DOHH2 (cell line): ENCODE data around the gene KRTAP4-12.

ENCODE experiments used
- H3F3A ChIP-seq: fragments of 200-600 bp; sonication (generic), shearing (Covaris generic); 2 replicates; pipeline ENCODE4 v1.6.0; 2016; ENCODE audit warnings: antibody characterized with exemption, mild to moderate bottlenecking; ENCODE audit not compliant: control insufficient read depth, insufficient read depth
- H3K27ac ChIP-seq: fragments of 200-600 bp; sonication (generic); 2 replicates; pipeline ENCODE4 v1.5.1; 2014; ENCODE audit warnings: low read depth, mild to moderate bottlenecking, low read length, moderate library complexity
- H3K27me3 ChIP-seq: fragments of 200-600 bp; sonication (generic); 2 replicates; pipeline ENCODE4 v1.6.1; 2014; ENCODE audit warnings: mild to moderate bottlenecking, low read length, mixed read lengths; ENCODE audit not compliant: control insufficient read depth
- H3K36me3 ChIP-seq: fragments of 200-600 bp; sonication (generic); 2 replicates; pipeline ENCODE4 v1.6.1; 2014; ENCODE audit warnings: mild to moderate bottlenecking, low read length, moderate library complexity, mixed read lengths; ENCODE audit not compliant: control insufficient read depth
- H3K4me1 ChIP-seq: fragments of 200-600 bp; sonication (generic); 2 replicates; pipeline ENCODE4 v1.6.1; 2014; ENCODE audit warnings: mild to moderate bottlenecking, low read length, mixed read lengths; ENCODE audit not compliant: control insufficient read depth
- H3K4me2 ChIP-seq: fragments of 200-600 bp; sonication (generic); 2 replicates; pipeline ENCODE4 v1.6.0; 2014; ENCODE audit warnings: mild to moderate bottlenecking, low read length, moderate library complexity
- H3K4me3 ChIP-seq: fragments of 200-600 bp; sonication (generic); 2 replicates; pipeline ENCODE4 v1.5.1; 2014; ENCODE audit warnings: mild to moderate bottlenecking, low read length, mixed read lengths
- H3K79me2 ChIP-seq: fragments of 200-600 bp; sonication (generic); 2 replicates; pipeline ENCODE4 v1.6.1; 2014; ENCODE audit warnings: mild to moderate bottlenecking, low read length, mixed read lengths; ENCODE audit not compliant: control insufficient read depth
- H3K9me2 ChIP-seq: fragments of 200-600 bp; sonication (generic); replicated peaks from 2 replicates; pipeline ENCODE4 v1.6.1; 2014; ENCODE audit warnings: mild to moderate bottlenecking, low read length, mixed read lengths; ENCODE audit not compliant: control insufficient read depth
- H3K9me3 ChIP-seq: fragments of 200-600 bp; sonication (generic); 2 replicates; pipeline ENCODE4 v1.6.1; 2014; ENCODE audit warnings: antibody characterized with exemption, low read length, mixed read lengths; ENCODE audit not compliant: control insufficient read depth, insufficient read depth
- H4K20me1 ChIP-seq: fragments of 200-600 bp; sonication (generic); 2 replicates; pipeline ENCODE4 v1.6.0; 2014; ENCODE audit warnings: low read depth, mild to moderate bottlenecking, antibody characterized with exemption, low read length, moderate library complexity; ENCODE audit not compliant: control insufficient read depth, insufficient read depth
- EZH2phosphoT487 ChIP-seq: fragments of 200-600 bp; sonication (generic); IDR thresholded peaks from 2 replicates; pipeline ENCODE4 v1.6.1; 2017; ENCODE audit warnings: borderline replicate concordance, mild to moderate bottlenecking, antibody characterized with exemption, low read length, moderate library complexity, mixed read lengths
- TF ChIP-seq, protein P1 (sequence below): fragments of 200-600 bp; sonication (generic); IDR thresholded peaks from one replicate; pipeline ENCODE4 v1.5.1; 2014; ENCODE audit warnings: antibody characterized with exemption, mild to moderate bottlenecking, low read depth, low read length; ENCODE audit not compliant: poor library complexity, severe bottlenecking

The KRTAP4-12 gene

GRCh38 chr17:41076788-41077187, 47.2 kb downstream of the KRTAP4-12 start:
- no peak overlapping the region for H3K27ac ChIP-seq
- H3K9me3 ChIP-seq, result no peaks in the 10 kb centered on the region
- no peaks in the 10 kb centered on the region for H3K79me2 ChIP-seq
- TF ChIP-seq, protein P1, sequence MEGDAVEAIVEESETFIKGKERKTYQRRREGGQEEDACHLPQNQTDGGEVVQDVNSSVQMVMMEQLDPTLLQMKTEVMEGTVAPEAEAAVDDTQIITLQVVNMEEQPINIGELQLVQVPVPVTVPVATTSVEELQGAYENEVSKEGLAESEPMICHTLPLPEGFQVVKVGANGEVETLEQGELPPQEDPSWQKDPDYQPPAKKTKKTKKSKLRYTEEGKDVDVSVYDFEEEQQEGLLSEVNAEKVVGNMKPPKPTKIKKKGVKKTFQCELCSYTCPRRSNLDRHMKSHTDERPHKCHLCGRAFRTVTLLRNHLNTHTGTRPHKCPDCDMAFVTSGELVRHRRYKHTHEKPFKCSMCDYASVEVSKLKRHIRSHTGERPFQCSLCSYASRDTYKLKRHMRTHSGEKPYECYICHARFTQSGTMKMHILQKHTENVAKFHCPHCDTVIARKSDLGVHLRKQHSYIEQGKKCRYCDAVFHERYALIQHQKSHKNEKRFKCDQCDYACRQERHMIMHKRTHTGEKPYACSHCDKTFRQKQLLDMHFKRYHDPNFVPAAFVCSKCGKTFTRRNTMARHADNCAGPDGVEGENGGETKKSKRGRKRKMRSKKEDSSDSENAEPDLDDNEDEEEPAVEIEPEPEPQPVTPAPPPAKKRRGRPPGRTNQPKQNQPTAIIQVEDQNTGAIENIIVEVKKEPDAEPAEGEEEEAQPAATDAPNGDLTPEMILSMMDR, result no peak
- no peak for TF ChIP-seq EZH2phosphoT487
- H3F3A ChIP-seq, result no peaks in the 10 kb centered on the region
- H3K4me3 ChIP-seq, result no peak overlapping the region
- no peaks in the 10 kb centered on the region for H3K9me2 ChIP-seq
- H4K20me1 ChIP-seq, result no peaks in the 10 kb centered on the region
- no peaks in the 10 kb centered on the region for H3K36me3 ChIP-seq
- H3K4me1 ChIP-seq, result no peaks in the 10 kb centered on the region
- no peak overlapping the region for H3K4me2 ChIP-seq
- H3K27me3 ChIP-seq, result peaks cover 5% of the 10 kb centered on the region; the same call in 1 of the 2 replicates

GRCh38 chr17:41073676-41074075, 50.3 kb downstream of the KRTAP4-12 start:
- H3K27ac ChIP-seq, result no peak overlapping the region
- H3K9me3 ChIP-seq, result no peaks in the 10 kb centered on the region
- H4K20me1 ChIP-seq, result no peaks in the 10 kb centered on the region
- no peaks in the 10 kb centered on the region for H3K36me3 ChIP-seq
- H3K9me2 ChIP-seq, result no peaks in the 10 kb centered on the region
- H3K4me2 ChIP-seq, result no peak overlapping the region
- H3F3A ChIP-seq, result no peaks in the 10 kb centered on the region
- no peaks in the 10 kb centered on the region for H3K79me2 ChIP-seq
- H3K27me3 ChIP-seq, result peaks cover 5% of the 10 kb centered on the region; the same call in 1 of the 2 replicates
- H3K4me3 ChIP-seq, result no peak overlapping the region
- H3K4me1 ChIP-seq, result no peaks in the 10 kb centered on the region
- TF ChIP-seq, protein P1, result no peak
- TF ChIP-seq EZH2phosphoT487, result no peak
